ENCODE measurements around the gene GAREM1.

The GAREM1 gene

DNA sequence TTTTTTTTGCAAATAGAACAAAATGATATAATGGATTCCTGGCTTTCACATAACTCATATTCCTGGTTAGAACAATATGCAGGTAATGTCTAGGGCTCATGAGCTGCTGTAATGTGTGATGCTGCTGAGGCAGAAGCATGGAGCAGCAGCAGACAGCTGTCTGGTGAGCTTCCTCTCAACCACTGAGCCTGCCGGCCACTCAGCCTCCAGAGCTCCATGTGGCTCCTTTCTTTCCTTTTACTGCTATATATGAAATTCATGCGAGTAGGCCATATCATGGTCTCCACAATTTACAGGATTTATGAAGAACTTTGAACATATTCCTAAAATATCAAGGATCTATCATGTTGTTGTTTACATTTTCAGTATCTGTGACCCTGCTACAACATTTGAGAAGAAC is 159.9 kb downstream of the GAREM1 start:
- TF ChIP-seq, protein P1, sequence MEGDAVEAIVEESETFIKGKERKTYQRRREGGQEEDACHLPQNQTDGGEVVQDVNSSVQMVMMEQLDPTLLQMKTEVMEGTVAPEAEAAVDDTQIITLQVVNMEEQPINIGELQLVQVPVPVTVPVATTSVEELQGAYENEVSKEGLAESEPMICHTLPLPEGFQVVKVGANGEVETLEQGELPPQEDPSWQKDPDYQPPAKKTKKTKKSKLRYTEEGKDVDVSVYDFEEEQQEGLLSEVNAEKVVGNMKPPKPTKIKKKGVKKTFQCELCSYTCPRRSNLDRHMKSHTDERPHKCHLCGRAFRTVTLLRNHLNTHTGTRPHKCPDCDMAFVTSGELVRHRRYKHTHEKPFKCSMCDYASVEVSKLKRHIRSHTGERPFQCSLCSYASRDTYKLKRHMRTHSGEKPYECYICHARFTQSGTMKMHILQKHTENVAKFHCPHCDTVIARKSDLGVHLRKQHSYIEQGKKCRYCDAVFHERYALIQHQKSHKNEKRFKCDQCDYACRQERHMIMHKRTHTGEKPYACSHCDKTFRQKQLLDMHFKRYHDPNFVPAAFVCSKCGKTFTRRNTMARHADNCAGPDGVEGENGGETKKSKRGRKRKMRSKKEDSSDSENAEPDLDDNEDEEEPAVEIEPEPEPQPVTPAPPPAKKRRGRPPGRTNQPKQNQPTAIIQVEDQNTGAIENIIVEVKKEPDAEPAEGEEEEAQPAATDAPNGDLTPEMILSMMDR (conservative IDR thresholded peaks at IDR 0.05) = no peak
- no peak overlapping the region for H3K27ac ChIP-seq

DNA sequence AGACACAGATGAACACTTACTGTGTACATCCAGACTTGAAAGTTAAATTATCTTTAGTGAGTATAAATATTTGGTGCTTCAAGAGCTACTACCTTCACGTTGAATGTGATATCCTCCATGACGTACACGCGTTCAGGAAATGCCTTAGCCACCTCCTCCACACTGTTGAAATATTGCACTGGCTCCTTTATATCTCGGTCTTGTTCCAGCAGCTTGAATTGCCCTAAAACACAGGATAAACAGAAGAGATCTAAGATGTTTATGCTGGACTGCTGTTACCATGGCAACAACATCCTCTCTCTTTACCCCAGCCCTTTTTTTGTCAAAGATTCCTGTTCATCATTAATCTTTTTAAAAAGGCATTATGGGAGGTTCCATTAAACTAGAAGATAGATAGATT is 160.6 kb downstream of the GAREM1 start:
- H3K27ac ChIP-seq = no peak overlapping the region
- TF ChIP-seq, protein P1 (conservative IDR thresholded peaks at IDR 0.05) = no peak

DNA sequence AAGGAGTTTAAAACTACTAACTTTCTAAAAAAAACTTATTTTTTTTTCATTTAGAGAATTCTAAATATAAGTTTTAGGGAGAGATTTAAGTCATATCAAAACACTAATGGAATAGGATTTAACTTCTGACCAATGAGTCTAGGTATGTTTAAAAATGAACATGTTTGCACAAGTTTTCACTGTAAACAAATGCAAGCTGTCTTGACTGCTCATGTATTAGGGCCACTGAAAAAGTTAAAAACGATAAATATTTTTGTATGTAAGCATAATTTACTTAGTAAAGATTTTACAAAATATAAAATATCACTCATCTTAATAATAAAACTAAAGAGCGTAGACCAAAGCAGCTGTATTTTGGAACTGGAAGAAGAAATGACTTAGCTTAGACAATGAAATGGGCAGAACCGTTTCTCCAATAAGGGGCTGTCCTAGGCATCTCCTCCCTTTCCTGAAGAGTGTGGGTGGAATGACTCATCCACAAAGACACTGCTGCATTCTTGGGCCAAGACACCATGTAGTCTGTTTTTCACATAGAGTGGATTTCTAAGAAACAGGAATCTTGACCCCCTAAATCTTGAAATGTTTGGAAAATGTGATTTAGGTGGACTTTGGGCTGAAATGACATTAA is 162.1 kb downstream of the GAREM1 start:
- TF ChIP-seq, protein P1 (conservative IDR thresholded peaks at IDR 0.05) = no peak
- no peak overlapping the region for H3K27ac ChIP-seq

DNA sequence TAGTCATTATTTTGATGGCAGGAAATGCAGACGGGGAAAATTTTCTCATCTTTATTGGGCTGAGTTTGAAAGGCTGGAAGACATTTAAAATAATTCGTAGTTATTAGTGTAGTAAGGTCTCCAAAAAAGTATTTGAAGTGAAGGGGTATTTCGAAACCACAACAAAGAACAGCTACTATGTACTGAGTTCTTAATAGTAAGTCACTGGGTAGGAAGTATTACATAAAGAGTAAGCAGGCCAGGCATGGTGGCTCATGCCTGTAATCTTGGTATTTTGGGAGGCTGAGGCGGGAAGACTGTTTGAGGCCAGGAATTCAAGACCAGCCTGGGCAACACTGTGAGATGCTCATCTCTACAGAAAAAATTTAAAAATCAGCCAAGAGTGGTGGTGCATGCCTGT is 167.3 kb downstream of the GAREM1 start:
- no peak overlapping the region for H3K27ac ChIP-seq

DNA sequence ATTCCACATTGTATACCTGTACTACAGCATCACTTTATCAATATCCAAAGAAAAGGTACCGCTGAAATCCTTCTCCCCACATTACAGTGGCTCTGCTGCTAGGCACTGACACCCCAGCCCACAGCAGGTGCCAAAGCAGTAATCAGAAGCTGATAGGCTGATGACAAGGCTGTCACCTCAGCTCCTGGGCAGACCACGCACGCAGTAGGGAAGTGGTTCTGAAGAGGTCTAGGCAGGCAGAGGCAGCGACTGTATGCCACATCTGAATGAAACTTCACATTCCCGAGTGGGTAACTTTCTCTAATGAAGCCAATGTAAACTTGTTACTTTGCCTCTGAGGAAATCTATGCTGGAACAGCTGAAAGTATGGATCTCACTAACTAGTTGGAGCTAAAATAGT is 167.9 kb downstream of the GAREM1 start:
- TF ChIP-seq, protein P1 (conservative IDR thresholded peaks at IDR 0.05) = no peak
- no peak overlapping the region for H3K27ac ChIP-seq

More for the DNA sequence above, 167.3 kb downstream of the GAREM1 start:
- TF ChIP-seq, protein P1 (conservative IDR thresholded peaks at IDR 0.05) = no peak

DNA sequence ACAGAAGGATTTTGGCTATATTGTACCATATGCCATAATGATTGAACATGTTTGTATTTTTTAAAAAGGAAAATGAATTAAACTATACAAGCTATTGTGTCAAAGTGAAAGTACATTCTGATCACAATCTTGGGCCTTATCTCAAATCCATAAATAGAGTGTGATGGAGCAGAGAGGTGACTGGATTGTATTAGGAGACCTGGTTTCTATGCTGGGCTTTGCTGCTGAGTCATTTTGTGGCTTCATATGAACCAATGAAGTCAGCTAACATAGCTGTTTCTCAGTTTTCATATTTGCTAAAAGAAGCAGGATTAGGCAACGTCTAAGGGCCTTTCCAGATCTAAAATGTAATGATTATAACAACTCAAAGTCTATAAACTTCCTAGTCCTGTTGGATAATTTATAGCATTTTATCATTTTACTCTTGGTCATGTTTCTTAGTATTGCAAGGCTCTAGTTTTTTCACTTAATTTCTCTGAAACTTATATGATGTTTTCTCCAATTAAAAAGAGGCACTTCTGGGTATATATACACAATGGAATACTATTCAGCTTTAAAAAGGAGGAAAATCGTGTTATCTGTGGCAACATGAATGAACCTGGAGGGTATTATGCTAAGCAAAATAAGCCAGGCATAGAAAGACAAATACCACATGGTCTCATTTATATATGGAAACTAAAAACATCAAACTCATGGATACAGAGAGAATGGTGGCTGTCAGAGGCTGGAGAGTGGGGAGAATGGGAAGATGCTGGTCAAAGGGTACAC is 168.5 kb downstream of the GAREM1 start:
- H3K27ac ChIP-seq = no peak overlapping the region
- TF ChIP-seq, protein P1 (conservative IDR thresholded peaks at IDR 0.05) = no peak

DNA sequence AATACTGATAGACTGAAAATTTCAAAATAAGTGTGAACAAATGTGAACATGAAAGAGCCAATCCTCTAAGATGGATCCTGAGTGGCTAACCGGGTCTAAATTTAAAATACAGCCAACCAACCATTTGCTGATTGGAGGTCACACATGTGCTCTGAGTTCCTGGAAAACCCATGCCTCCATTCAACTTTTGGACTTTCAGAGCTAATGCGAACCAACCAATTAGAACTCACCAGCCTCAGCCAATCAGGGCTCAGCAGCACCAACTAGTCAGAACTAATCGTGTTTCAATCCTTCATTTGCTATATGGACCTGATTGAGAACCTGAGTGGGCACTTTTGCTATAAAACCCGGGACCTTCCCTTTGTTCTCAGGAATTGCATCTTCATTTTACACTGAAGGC is 169.3 kb downstream of the GAREM1 start:
- no peak overlapping the region for H3K27ac ChIP-seq
- TF ChIP-seq, protein P1 (conservative IDR thresholded peaks at IDR 0.05) = no peak
